Uterus (tissue), 4 donors: ENCODE measurements around the gene B3GNT7. TPM values are rescaled to one million over a fixed set of nuclear protein-coding genes. Genes with fewer than 3 reads are reported as not detected.

Source experiments
- DNase-seq, 2 donors: peaks; one replicate each; pipeline ENCODE4 v3.0.0-alpha.2; 2019 to 2020
- H3K27ac ChIP-seq, 2 donors: fragments of 200-600 bp; sonication (generic); 1 replicate in 1 of 2; 2 replicates in 1 of 2; pipeline ENCODE4 v1.5.1; 2016 to 2018
- H3K27me3 ChIP-seq, 2 donors: fragments of 200-600 bp; sonication (generic); one replicate each; pipeline ENCODE4 v1.5.1; 2018 to 2019; ENCODE audit warnings: control low read depth in 1 of 2
- H3K36me3 ChIP-seq, 2 donors: fragments of 200-600 bp; sonication (generic); one replicate each; pipeline ENCODE4 v1.5.1; 2019; ENCODE audit warnings: control low read depth in 1 of 2
- H3K4me1 ChIP-seq, 2 donors: fragments of 200-600 bp; sonication (generic); one replicate each; pipeline ENCODE4 v1.5.1; 2018 to 2019; ENCODE audit warnings: control low read depth in 1 of 2
- H3K4me3 ChIP-seq, 2 donors: fragments of 200-600 bp; sonication (generic); 1 replicate in 1 of 2; 2 replicates in 1 of 2; pipeline ENCODE4 v1.5.1; 2018 to 2019; ENCODE audit warnings: mild to moderate bottlenecking in 1 of 2
- H3K9me3 ChIP-seq, 2 donors: fragments of 200-600 bp; sonication (generic); one replicate each; pipeline ENCODE4 v1.5.1; 2019; ENCODE audit warnings: control low read depth in 1 of 2
- POLR2A ChIP-seq, 2 donors: fragments of 450-650 bp; IDR thresholded peaks; one replicate each; pipeline ENCODE4 v1.6.1; 2016; ENCODE audit warnings: antibody characterized with exemption in 2 of 2, mild to moderate bottlenecking in 1 of 2, moderate library complexity in 1 of 2
- intact Hi-C: fragments of 100-400 bp; cut with DNase I; formaldehyde crosslinking; loops from one replicate; pipeline ENCODE4 v1.15.1; 2023; ENCODE audit warnings: low total_unique reads
- total RNA-seq, 4 donors: library from RNA; depleted of rRNA in 3 of 4; stranded (reverse); fragments of >200 nt in 3 of 4; gene quantifications; one replicate each; pipeline versions ENCODE4 v1.1.0 to v1.2.4, GENCODE V29; 2014 to 2023
- TF ChIP-seq, protein P1 (sequence below), 4 experiments: fragments of 200-600 bp in 2 of 4; fragments of 450-650 bp in 2 of 4; sonication (generic) in 2 of 4; IDR thresholded peaks; one replicate each; pipeline ENCODE4 v1.5.1; 2016 to 2019; ENCODE audit warnings: antibody characterized with exemption in 4 of 4, mild to moderate bottlenecking in 2 of 4, moderate library complexity in 1 of 4
- donor health status: DM: yes; HTN: yes; CAD: no.

Gene B3GNT7
- total RNA-seq, 4 donors from 2014 or later: 1.7 to 8.1 (median 3.1) TPM

GRCh38 chr2:231361701-231362554 is 33.6 kb upstream of the B3GNT7 start:
- Histone ChIP-seq H3K27ac (no peak overlapping the region), H3K36me3 (no peaks in the 10 kb centered on the region), H3K4me1 (no peaks in the 10 kb centered on the region)

GRCh38 chr2:231362555-231363184 is 32.8 kb upstream of the B3GNT7 start:
- Histone ChIP-seq H3K27me3 (no peaks in the 10 kb centered on the region), H3K36me3 (no peaks in the 10 kb centered on the region), H3K9me3 (no peaks in the 10 kb centered on the region), H3K4me3 (no peak overlapping the region), H3K27ac (no peak overlapping the region), H3K4me1 (no peaks in the 10 kb centered on the region)
- TF ChIP-seq, protein P1, sequence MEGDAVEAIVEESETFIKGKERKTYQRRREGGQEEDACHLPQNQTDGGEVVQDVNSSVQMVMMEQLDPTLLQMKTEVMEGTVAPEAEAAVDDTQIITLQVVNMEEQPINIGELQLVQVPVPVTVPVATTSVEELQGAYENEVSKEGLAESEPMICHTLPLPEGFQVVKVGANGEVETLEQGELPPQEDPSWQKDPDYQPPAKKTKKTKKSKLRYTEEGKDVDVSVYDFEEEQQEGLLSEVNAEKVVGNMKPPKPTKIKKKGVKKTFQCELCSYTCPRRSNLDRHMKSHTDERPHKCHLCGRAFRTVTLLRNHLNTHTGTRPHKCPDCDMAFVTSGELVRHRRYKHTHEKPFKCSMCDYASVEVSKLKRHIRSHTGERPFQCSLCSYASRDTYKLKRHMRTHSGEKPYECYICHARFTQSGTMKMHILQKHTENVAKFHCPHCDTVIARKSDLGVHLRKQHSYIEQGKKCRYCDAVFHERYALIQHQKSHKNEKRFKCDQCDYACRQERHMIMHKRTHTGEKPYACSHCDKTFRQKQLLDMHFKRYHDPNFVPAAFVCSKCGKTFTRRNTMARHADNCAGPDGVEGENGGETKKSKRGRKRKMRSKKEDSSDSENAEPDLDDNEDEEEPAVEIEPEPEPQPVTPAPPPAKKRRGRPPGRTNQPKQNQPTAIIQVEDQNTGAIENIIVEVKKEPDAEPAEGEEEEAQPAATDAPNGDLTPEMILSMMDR (IDR thresholded peaks at IDR 0.05): no peak
- no peak for TF ChIP-seq POLR2A (IDR thresholded peaks at IDR 0.05)
- intact Hi-C loops: no loop called here
- DNase-seq: no peak

More at GRCh38 chr2:231361701-231362554, 33.6 kb upstream of the B3GNT7 start:
- intact Hi-C loops: no loop called here
- H3K27me3 ChIP-seq: no peaks in the 10 kb centered on the region
- H3K4me3 ChIP-seq: no peak overlapping the region
- no peak for DNase-seq
- TF ChIP-seq, protein P1 (IDR thresholded peaks at IDR 0.05): no peak
- TF ChIP-seq POLR2A (IDR thresholded peaks at IDR 0.05): no peak
- no peaks in the 10 kb centered on the region for H3K9me3 ChIP-seq

GRCh38 chr2:231364061-231364460 is 31.4 kb upstream of the B3GNT7 start:
- H3K4me3 ChIP-seq: no peak overlapping the region
- H3K4me1 ChIP-seq: no peaks in the 10 kb centered on the region
- H3K27me3 ChIP-seq: no peaks in the 10 kb centered on the region
- H3K27ac ChIP-seq: no peak overlapping the region
- intact Hi-C loops: no loop called here
- no peak for DNase-seq
- no peaks in the 10 kb centered on the region for H3K9me3 ChIP-seq
- TF ChIP-seq POLR2A (IDR thresholded peaks at IDR 0.05): no peak
- TF ChIP-seq, protein P1 (IDR thresholded peaks at IDR 0.05): no peak
- no peaks in the 10 kb centered on the region for H3K36me3 ChIP-seq

- Histone ChIP-seq H3K4me1 (no peaks in the 10 kb centered on the region), H3K4me3 (no peak overlapping the region), H3K9me3 (no peaks in the 10 kb centered on the region), H3K36me3 (no peaks in the 10 kb centered on the region), H3K27ac (no peak overlapping the region), H3K27me3 (no peaks in the 10 kb centered on the region)
- DNase-seq: no peak
- TF ChIP-seq, protein P1 (IDR thresholded peaks at IDR 0.05): no peak
- no peak for TF ChIP-seq POLR2A (IDR thresholded peaks at IDR 0.05)
- intact Hi-C loops: no loop called here
Observed at GRCh38 chr2:231364961-231365810, 30.3 kb upstream of the B3GNT7 start.
